HepG2 (cell line): ENCODE measurements around the gene ZNF563. TPM values are rescaled to one million over a fixed set of nuclear protein-coding genes. Genes with fewer than 3 reads are reported as not detected.

Experiments used
- EEA1 ChIP-seq: sonication (generic); formaldehyde crosslinking; IDR thresholded peaks from 2 replicates; pipeline ENCODE4 v1.5.1; 2020; ENCODE audit warnings: mild to moderate bottlenecking, missing genetic modification reagents, borderline replicate concordance
- ETV5 ChIP-seq: IDR thresholded peaks from 2 replicates; pipeline ENCODE4 v1.6.1; 2018; ENCODE audit warnings: missing biosample characterization, missing genetic modification reagents, inconsistent platforms, borderline replicate concordance
- GABPA ChIP-seq, 2 experiments: IDR thresholded peaks; 2 replicates each; pipeline ENCODE4 v1.6.1; 2011 to 2016; ENCODE audit warnings: low read depth in 2 of 2, low read length in 1 of 2, missing biosample characterization in 1 of 2, missing genetic modification characterization in 1 of 2
- MTA3 ChIP-seq: sonication (generic); formaldehyde crosslinking; IDR thresholded peaks from 2 replicates; pipeline ENCODE4 v1.4.0; 2020; ENCODE audit warnings: missing genetic modification reagents
- PLRG1 ChIP-seq: fragments of 450-650 bp; conservative IDR thresholded peaks from 2 replicates; pipeline ENCODE4 v1.6.1; 2016
- TMF1 ChIP-seq: sonication (generic); formaldehyde crosslinking; IDR thresholded peaks from 2 replicates; pipeline ENCODE4 v1.8.1; 2022; ENCODE audit warnings: low read depth, missing genetic modification reagents
- ZNF143 ChIP-seq: sonication (generic); formaldehyde crosslinking; IDR thresholded peaks from 2 replicates; pipeline ENCODE4 v1.4.0; 2020; ENCODE audit warnings: missing genetic modification reagents
- ZNF766 ChIP-seq: sonication (generic); formaldehyde crosslinking; IDR thresholded peaks from 2 replicates; pipeline ENCODE4 v1.5.0; 2020; ENCODE audit warnings: missing genetic modification reagents, borderline replicate concordance
- ZNF841 ChIP-seq: sonication (generic); formaldehyde crosslinking; IDR thresholded peaks from 2 replicates; pipeline ENCODE4 v1.8.1; 2023; ENCODE audit warnings: missing genetic modification reagents, borderline replicate concordance
- polyA plus RNA-seq, 8 experiments: library from polyadenylated mRNA; depleted of rRNA in 3 of 8; stranded (reverse) in 7 of 8; unstranded in 1 of 8; fragments of >200 nt; fragmentation: Illumina TruSeq in 4 of 8; extraction: Trizol in 4 of 8; gene quantifications; 2 replicates each; pipeline versions ENCODE4 v1.2.1 to v1.2.3, GENCODE V29; 2011 to 2016; ENCODE audit warnings: low read depth in 4 of 8, missing spikeins in 1 of 8, mixed read lengths in 1 of 8; ENCODE audit not compliant: insufficient read depth in 1 of 8
- total RNA-seq, 5 experiments: library from RNA; depleted of rRNA; stranded (reverse); fragments of >200 nt; fragmentation: Illumina TruSeq; extraction: Trizol; gene quantifications; 2 replicates each; pipeline ENCODE4 v1.2.3, GENCODE V29; 2016; ENCODE audit warnings: low read depth in 1 of 5
- TF ChIP-seq, protein P1 (sequence below): sonication (generic); formaldehyde crosslinking; IDR thresholded peaks from 2 replicates; pipeline ENCODE4 v1.4.0; 2020; ENCODE audit warnings: missing genetic modification reagents
- TF ChIP-seq, protein P2 (sequence below): sonication (generic); formaldehyde crosslinking; IDR thresholded peaks from 2 replicates; pipeline ENCODE4 v1.4.0; 2020; ENCODE audit warnings: mild to moderate bottlenecking, low read depth, missing genetic modification reagents
- TF ChIP-seq, protein P3 (sequence below): sonication (generic); formaldehyde crosslinking; IDR thresholded peaks from 2 replicates; pipeline ENCODE4 v1.4.0; 2020; ENCODE audit warnings: missing genetic modification reagents, borderline replicate concordance
- TF ChIP-seq, protein P4 (sequence below): sonication (generic); formaldehyde crosslinking; IDR thresholded peaks from 2 replicates; pipeline ENCODE4 v1.4.0; 2020; ENCODE audit warnings: mild to moderate bottlenecking, missing genetic modification reagents, borderline replicate concordance
- TF ChIP-seq, protein P5 (sequence below): sonication (generic); formaldehyde crosslinking; IDR thresholded peaks from 2 replicates; pipeline ENCODE4 v1.4.0; 2020; ENCODE audit warnings: missing genetic modification reagents, borderline replicate concordance

ZNF563 gene
- total and polyA plus RNA-seq, 2 of the 13 experiments (the other 11 are each of a cell fraction or from before 2014, with no cell fraction given), result 7.5 to 19.5 TPM

DNA sequence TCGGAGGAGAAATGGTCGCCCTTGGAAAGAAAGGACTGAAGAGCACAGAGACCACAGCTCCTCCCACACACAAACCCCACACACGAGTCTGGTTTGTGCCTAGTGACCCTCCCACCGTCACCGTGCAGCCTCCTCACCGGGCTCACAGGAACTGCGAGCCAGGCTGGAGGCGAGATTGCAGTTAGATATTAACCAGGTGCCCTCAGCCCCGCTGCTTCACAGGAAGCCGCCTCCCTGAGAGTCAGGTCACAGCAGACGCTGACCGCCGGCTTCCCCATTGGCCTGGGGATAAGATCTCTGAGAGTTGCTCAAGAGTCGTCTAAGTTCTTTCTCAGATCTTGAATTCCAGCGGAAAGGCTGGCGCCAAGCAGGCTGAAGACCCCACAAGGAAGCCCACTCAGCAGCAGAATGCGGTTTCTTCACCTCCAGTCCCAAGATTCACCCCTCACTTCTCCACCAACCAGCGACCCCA lies 39.6 kb downstream of the ZNF563 start (continued):
- TF ChIP-seq, protein P1, sequence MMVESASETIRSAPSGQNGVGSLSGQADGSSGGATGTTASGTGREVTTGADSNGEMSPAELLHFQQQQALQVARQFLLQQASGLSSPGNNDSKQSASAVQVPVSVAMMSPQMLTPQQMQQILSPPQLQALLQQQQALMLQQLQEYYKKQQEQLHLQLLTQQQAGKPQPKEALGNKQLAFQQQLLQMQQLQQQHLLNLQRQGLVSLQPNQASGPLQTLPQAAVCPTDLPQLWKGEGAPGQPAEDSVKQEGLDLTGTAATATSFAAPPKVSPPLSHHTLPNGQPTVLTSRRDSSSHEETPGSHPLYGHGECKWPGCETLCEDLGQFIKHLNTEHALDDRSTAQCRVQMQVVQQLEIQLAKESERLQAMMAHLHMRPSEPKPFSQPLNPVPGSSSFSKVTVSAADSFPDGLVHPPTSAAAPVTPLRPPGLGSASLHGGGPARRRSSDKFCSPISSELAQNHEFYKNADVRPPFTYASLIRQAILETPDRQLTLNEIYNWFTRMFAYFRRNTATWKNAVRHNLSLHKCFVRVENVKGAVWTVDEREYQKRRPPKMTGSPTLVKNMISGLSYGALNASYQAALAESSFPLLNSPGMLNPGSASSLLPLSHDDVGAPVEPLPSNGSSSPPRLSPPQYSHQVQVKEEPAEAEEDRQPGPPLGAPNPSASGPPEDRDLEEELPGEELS, result peak; percentile 57; the same call in 1 of the 2 replicates
- no peak for TF ChIP-seq ZNF841 (CRISPR knock-in tag)
- TF ChIP-seq, protein P2, sequence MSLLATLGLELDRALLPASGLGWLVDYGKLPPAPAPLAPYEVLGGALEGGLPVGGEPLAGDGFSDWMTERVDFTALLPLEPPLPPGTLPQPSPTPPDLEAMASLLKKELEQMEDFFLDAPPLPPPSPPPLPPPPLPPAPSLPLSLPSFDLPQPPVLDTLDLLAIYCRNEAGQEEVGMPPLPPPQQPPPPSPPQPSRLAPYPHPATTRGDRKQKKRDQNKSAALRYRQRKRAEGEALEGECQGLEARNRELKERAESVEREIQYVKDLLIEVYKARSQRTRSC (CRISPR knock-in tag), result no peak
- TF ChIP-seq MTA3 (CRISPR knock-in tag), result no peak
- TF ChIP-seq TMF1 (CRISPR knock-in tag), result no peak
- TF ChIP-seq ETV5 (CRISPR knock-in tag), result peak; percentile 78
- TF ChIP-seq ZNF143, result no peak
- TF ChIP-seq GABPA (IDR thresholded peaks at IDR 0.05; ENCODE audit: low read depth, low read length), result no peak
- TF ChIP-seq GABPA (CRISPR knock-in tag; IDR thresholded peaks at IDR 0.05; ENCODE audit: low read depth), result peak; percentile 76
- no peak for TF ChIP-seq ZNF766 (CRISPR knock-in tag)
- TF ChIP-seq EEA1, result no peak
- TF ChIP-seq, protein P3, sequence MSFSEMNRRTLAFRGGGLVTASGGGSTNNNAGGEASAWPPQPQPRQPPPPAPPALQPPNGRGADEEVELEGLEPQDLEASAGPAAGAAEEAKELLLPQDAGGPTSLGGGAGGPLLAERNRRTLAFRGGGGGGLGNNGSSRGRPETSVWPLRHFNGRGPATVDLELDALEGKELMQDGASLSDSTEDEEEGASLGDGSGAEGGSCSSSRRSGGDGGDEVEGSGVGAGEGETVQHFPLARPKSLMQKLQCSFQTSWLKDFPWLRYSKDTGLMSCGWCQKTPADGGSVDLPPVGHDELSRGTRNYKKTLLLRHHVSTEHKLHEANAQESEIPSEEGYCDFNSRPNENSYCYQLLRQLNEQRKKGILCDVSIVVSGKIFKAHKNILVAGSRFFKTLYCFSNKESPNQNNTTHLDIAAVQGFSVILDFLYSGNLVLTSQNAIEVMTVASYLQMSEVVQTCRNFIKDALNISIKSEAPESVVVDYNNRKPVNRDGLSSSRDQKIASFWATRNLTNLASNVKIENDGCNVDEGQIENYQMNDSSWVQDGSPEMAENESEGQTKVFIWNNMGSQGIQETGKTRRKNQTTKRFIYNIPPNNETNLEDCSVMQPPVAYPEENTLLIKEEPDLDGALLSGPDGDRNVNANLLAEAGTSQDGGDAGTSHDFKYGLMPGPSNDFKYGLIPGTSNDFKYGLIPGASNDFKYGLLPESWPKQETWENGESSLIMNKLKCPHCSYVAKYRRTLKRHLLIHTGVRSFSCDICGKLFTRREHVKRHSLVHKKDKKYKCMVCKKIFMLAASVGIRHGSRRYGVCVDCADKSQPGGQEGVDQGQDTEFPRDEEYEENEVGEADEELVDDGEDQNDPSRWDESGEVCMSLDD (CRISPR knock-in tag), result no peak
- TF ChIP-seq, protein P4, sequence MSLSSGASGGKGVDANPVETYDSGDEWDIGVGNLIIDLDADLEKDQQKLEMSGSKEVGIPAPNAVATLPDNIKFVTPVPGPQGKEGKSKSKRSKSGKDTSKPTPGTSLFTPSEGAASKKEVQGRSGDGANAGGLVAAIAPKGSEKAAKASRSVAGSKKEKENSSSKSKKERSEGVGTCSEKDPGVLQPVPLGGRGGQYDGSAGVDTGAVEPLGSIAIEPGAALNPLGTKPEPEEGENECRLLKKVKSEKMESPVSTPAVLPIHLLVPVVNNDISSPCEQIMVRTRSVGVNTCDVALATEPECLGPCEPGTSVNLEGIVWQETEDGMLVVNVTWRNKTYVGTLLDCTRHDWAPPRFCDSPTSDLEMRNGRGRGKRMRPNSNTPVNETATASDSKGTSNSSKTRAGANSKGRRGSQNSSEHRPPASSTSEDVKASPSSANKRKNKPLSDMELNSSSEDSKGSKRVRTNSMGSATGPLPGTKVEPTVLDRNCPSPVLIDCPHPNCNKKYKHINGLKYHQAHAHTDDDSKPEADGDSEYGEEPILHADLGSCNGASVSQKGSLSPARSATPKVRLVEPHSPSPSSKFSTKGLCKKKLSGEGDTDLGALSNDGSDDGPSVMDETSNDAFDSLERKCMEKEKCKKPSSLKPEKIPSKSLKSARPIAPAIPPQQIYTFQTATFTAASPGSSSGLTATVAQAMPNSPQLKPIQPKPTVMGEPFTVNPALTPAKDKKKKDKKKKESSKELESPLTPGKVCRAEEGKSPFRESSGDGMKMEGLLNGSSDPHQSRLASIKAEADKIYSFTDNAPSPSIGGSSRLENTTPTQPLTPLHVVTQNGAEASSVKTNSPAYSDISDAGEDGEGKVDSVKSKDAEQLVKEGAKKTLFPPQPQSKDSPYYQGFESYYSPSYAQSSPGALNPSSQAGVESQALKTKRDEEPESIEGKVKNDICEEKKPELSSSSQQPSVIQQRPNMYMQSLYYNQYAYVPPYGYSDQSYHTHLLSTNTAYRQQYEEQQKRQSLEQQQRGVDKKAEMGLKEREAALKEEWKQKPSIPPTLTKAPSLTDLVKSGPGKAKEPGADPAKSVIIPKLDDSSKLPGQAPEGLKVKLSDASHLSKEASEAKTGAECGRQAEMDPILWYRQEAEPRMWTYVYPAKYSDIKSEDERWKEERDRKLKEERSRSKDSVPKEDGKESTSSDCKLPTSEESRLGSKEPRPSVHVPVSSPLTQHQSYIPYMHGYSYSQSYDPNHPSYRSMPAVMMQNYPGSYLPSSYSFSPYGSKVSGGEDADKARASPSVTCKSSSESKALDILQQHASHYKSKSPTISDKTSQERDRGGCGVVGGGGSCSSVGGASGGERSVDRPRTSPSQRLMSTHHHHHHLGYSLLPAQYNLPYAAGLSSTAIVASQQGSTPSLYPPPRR (CRISPR knock-in tag), result no peak
- TF ChIP-seq PLRG1, result no peak
- TF ChIP-seq, protein P5, sequence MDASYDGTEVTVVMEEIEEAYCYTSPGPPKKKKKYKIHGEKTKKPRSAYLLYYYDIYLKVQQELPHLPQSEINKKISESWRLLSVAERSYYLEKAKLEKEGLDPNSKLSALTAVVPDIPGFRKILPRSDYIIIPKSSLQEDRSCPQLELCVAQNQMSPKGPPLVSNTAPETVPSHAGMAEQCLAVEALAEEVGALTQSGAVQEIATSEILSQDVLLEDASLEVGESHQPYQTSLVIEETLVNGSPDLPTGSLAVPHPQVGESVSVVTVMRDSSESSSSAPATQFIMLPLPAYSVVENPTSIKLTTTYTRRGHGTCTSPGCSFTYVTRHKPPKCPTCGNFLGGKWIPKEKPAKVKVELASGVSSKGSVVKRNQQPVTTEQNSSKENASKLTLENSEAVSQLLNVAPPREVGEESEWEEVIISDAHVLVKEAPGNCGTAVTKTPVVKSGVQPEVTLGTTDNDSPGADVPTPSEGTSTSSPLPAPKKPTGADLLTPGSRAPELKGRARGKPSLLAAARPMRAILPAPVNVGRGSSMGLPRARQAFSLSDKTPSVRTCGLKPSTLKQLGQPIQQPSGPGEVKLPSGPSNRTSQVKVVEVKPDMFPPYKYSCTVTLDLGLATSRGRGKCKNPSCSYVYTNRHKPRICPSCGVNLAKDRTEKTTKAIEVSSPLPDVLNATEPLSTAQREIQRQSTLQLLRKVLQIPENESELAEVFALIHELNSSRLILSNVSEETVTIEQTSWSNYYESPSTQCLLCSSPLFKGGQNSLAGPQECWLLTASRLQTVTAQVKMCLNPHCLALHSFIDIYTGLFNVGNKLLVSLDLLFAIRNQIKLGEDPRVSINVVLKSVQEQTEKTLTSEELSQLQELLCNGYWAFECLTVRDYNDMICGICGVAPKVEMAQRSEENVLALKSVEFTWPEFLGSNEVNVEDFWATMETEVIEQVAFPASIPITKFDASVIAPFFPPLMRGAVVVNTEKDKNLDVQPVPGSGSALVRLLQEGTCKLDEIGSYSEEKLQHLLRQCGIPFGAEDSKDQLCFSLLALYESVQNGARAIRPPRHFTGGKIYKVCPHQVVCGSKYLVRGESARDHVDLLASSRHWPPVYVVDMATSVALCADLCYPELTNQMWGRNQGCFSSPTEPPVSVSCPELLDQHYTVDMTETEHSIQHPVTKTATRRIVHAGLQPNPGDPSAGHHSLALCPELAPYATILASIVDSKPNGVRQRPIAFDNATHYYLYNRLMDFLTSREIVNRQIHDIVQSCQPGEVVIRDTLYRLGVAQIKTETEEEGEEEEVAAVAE (CRISPR knock-in tag), result peak; percentile 53; the same call in 1 of the 2 replicates
